ENCODE results near the gene PCDHGA7.
A peak's percentile ranks its signal among the peaks of the same experiment; 100 is the strongest.
"Not testable (repeated sequence)": the region's sequence is repeated elsewhere in the genome, so short reads cannot be mapped to it uniquely, and the experiment has no call there.

PCDHGA7 gene

GRCh38 chr5:141421489-141421855 lies 38.9 kb downstream of the PCDHGA7 start:
- Histone ChIP-seq H3K27me3 (ENCODE audit: insufficient read depth, low read length) (peaks cover 10% of the 10 kb centered on the region), H3K4me1 (ENCODE audit: insufficient read depth, low read length) (no peaks in the 10 kb centered on the region), H3K9me3 (ENCODE audit: insufficient read depth, low read depth, low read length) (peaks cover 62% of the 10 kb centered on the region), H3K27ac (ENCODE audit: low read depth, low read length) (no peak overlapping the region), H3K36me3 (ENCODE audit: insufficient read depth, low read length) (peaks cover 64% of the 10 kb centered on the region; the same call in 1 of the 2 replicates), H3K9ac (ENCODE audit: low read depth, low read length) (peak overlapping the region; percentile 57; the same call in 1 of the 2 replicates), H3K4me3 (ENCODE audit: low read length) (peak overlapping the region; percentile 57)
- 91% methylated on average over 13 of the region's 13 CpGs for WGBS

- WGBS = 96% methylated on average over 42 of the region's 42 CpGs
Measured at GRCh38 chr5:141422742-141423291, 40.3 kb downstream of the PCDHGA7 start.

GRCh38 chr5:141427783-141428426 lies 45.4 kb downstream of the PCDHGA7 start:
- H3K4me3 ChIP-seq (ENCODE audit: low read length) = no peak overlapping the region
- H3K27me3 ChIP-seq (ENCODE audit: insufficient read depth, low read length) = no peaks in the 10 kb centered on the region
- H3K27ac ChIP-seq (ENCODE audit: low read depth, low read length) = no peak overlapping the region
- peaks cover 65% of the 10 kb centered on the region for H3K9me3 ChIP-seq (ENCODE audit: insufficient read depth, low read depth, low read length)
- WGBS = 97% methylated on average over 53 of the region's 53 CpGs
- no peak overlapping the region for H3K9ac ChIP-seq (ENCODE audit: low read depth, low read length)
- H3K36me3 ChIP-seq (ENCODE audit: insufficient read depth, low read length) = peaks cover 59% of the 10 kb centered on the region; the same call in 1 of the 2 replicates
- H3K4me1 ChIP-seq (ENCODE audit: insufficient read depth, low read length) = no peaks in the 10 kb centered on the region

More at GRCh38 chr5:141422742-141423291, 40.3 kb downstream of the PCDHGA7 start:
- no peaks in the 10 kb centered on the region for H3K4me1 ChIP-seq (ENCODE audit: insufficient read depth, low read length)
- peaks cover 72% of the 10 kb centered on the region for H3K9me3 ChIP-seq (ENCODE audit: insufficient read depth, low read depth, low read length)
- peaks cover 74% of the 10 kb centered on the region; the same call in 1 of the 2 replicates for H3K36me3 ChIP-seq (ENCODE audit: insufficient read depth, low read length)
- no peak overlapping the region for H3K27ac ChIP-seq (ENCODE audit: low read depth, low read length)
- H3K9ac ChIP-seq (ENCODE audit: low read depth, low read length) = no peak overlapping the region
- H3K27me3 ChIP-seq (ENCODE audit: insufficient read depth, low read length) = peaks cover 10% of the 10 kb centered on the region
- no peak overlapping the region for H3K4me3 ChIP-seq (ENCODE audit: low read length)

GRCh38 chr5:141430332-141431113 lies 48.0 kb downstream of the PCDHGA7 start, which contains the start of gene PCDHGA12:
PCDHGA12 (plus strand) TSS chr5:141430507; CDS start chr5:141430760, 253 bp downstream.
- Histone ChIP-seq H3K27me3 (ENCODE audit: insufficient read depth, low read length) (no peaks in the 10 kb centered on the region), H3K36me3 (ENCODE audit: insufficient read depth, low read length) (peaks cover 41% of the 10 kb centered on the region; the same call in 1 of the 2 replicates), H3K27ac (ENCODE audit: low read depth, low read length) (no peak within 1 kb of the TSS), H3K4me3 (ENCODE audit: low read length) (no peak within 1 kb of the TSS), H3K4me1 (ENCODE audit: insufficient read depth, low read length) (no peaks in the 10 kb centered on the region), H3K9ac (ENCODE audit: low read depth, low read length) (no peak within 1 kb of the TSS), H3K9me3 (ENCODE audit: insufficient read depth, low read depth, low read length) (peaks cover 73% of the 10 kb centered on the region)
- WGBS = 97% methylated on average over 33 of the region's 33 CpGs

DNA sequence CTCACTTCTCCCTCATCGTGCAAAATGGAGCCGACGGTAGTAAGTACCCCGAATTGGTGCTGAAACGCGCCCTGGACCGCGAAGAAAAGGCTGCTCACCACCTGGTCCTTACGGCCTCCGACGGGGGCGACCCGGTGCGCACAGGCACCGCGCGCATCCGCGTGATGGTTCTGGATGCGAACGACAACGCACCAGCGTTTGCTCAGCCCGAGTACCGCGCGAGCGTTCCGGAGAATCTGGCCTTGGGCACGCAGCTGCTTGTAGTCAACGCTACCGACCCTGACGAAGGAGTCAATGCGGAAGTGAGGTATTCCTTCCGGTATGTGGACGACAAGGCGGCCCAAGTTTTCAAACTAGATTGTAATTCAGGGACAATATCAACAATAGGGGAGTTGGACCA lies 48.7 kb downstream of the PCDHGA7 start:
- Histone ChIP-seq H3K9ac (ENCODE audit: low read depth, low read length) (no peak overlapping the region), H3K27ac (ENCODE audit: low read depth, low read length) (no peak overlapping the region), H3K36me3 (ENCODE audit: insufficient read depth, low read length) (peaks cover 36% of the 10 kb centered on the region; the same call in 1 of the 2 replicates), H3K4me3 (ENCODE audit: low read length) (no peak overlapping the region), H3K27me3 (ENCODE audit: insufficient read depth, low read length) (no peaks in the 10 kb centered on the region), H3K9me3 (ENCODE audit: insufficient read depth, low read depth, low read length) (peaks cover 68% of the 10 kb centered on the region), H3K4me1 (ENCODE audit: insufficient read depth, low read length) (no peaks in the 10 kb centered on the region)
- 98% methylated on average over 37 of the region's 37 CpGs for WGBS

GRCh38 chr5:141432308-141432707 lies 49.8 kb downstream of the PCDHGA7 start:
- H3K9ac ChIP-seq (ENCODE audit: low read depth, low read length); H3K27ac ChIP-seq (ENCODE audit: low read depth, low read length); H3K27me3 ChIP-seq (ENCODE audit: insufficient read depth, low read length); H3K4me3 ChIP-seq (ENCODE audit: low read length); H3K4me1 ChIP-seq (ENCODE audit: insufficient read depth, low read length): not testable (repeated sequence)
- Histone ChIP-seq H3K9me3 (ENCODE audit: insufficient read depth, low read depth, low read length) (peaks cover 63% of the 10 kb centered on the region), H3K36me3 (ENCODE audit: insufficient read depth, low read length) (peaks cover 28% of the 10 kb centered on the region; the same call in 1 of the 2 replicates)
- 97% methylated on average over 38 of the region's 38 CpGs for WGBS

DNA sequence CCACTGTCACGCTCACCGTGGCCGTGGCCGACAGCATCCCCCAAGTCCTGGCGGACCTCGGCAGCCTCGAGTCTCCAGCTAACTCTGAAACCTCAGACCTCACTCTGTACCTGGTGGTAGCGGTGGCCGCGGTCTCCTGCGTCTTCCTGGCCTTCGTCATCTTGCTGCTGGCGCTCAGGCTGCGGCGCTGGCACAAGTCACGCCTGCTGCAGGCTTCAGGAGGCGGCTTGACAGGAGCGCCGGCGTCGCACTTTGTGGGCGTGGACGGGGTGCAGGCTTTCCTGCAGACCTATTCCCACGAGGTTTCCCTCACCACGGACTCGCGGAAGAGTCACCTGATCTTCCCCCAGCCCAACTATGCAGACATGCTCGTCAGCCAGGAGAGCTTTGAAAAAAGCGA lies 50.2 kb downstream of the PCDHGA7 start:
- H3K9ac ChIP-seq (ENCODE audit: low read depth, low read length); H3K4me3 ChIP-seq (ENCODE audit: low read length); H3K27ac ChIP-seq (ENCODE audit: low read depth, low read length); H3K27me3 ChIP-seq (ENCODE audit: insufficient read depth, low read length); H3K4me1 ChIP-seq (ENCODE audit: insufficient read depth, low read length): not testable (repeated sequence)
- peaks cover 24% of the 10 kb centered on the region; the same call in 1 of the 2 replicates for H3K36me3 ChIP-seq (ENCODE audit: insufficient read depth, low read length)
- WGBS = 96% methylated on average over 29 of the region's 29 CpGs
- H3K9me3 ChIP-seq (ENCODE audit: insufficient read depth, low read depth, low read length) = peaks cover 60% of the 10 kb centered on the region

DNA sequence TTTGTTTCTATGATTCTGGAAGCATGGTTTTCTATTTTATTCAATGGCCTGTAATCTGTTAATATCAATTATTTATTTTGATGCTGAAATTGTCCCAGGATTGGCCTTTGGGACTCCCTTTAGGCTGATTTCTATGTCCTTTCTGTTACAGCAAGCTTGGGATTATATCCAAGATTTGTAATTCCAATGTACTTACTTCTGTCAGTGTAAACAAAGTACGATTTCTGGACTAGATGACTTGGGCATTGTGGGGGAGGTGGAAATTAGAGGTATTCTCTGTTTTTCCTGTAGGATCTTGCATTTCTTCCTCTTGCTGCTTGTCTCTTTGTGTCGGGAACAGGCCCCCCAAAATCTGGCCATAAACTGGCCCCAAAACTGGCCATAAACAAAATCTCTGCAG lies 51.5 kb downstream of the PCDHGA7 start:
- no peaks in the 10 kb centered on the region for H3K4me1 ChIP-seq (ENCODE audit: insufficient read depth, low read length)
- H3K9me3 ChIP-seq (ENCODE audit: insufficient read depth, low read depth, low read length) = peaks cover 50% of the 10 kb centered on the region
- H3K27me3 ChIP-seq (ENCODE audit: insufficient read depth, low read length) = no peaks in the 10 kb centered on the region
- 100% methylated on average over 2 of the region's 2 CpGs for WGBS
- H3K27ac ChIP-seq (ENCODE audit: low read depth, low read length) = no peak overlapping the region
- H3K36me3 ChIP-seq (ENCODE audit: insufficient read depth, low read length) = peaks cover 19% of the 10 kb centered on the region; the same call in 1 of the 2 replicates
- H3K9ac ChIP-seq (ENCODE audit: low read depth, low read length) = no peak overlapping the region
- H3K4me3 ChIP-seq (ENCODE audit: low read length) = no peak overlapping the region

All from HUES64 (cell line).